Stimulated activated naive CD4-positive, alpha-beta T cell (primary cell): ENCODE measurements around the gene TMEM129.
A peak's percentile ranks its signal among the peaks of the same experiment; 100 is the strongest.
"Not testable (repeated sequence)": the region's sequence is repeated elsewhere in the genome, so short reads cannot be mapped to it uniquely, and the experiment has no call there.

Source experiments
- DNase-seq, 6 experiments: peaks; one replicate each; lab custom pipeline; 2025; lab: John Stamatoyannopoulos, UW

TMEM129 gene

GRCh38 chr4:1720163-1720983 lies 750 bp downstream of the TMEM129 start:
- DNase-seq: peak in 4 of 6 experiments; percentile 37 to 59 (median 50)

DNA sequence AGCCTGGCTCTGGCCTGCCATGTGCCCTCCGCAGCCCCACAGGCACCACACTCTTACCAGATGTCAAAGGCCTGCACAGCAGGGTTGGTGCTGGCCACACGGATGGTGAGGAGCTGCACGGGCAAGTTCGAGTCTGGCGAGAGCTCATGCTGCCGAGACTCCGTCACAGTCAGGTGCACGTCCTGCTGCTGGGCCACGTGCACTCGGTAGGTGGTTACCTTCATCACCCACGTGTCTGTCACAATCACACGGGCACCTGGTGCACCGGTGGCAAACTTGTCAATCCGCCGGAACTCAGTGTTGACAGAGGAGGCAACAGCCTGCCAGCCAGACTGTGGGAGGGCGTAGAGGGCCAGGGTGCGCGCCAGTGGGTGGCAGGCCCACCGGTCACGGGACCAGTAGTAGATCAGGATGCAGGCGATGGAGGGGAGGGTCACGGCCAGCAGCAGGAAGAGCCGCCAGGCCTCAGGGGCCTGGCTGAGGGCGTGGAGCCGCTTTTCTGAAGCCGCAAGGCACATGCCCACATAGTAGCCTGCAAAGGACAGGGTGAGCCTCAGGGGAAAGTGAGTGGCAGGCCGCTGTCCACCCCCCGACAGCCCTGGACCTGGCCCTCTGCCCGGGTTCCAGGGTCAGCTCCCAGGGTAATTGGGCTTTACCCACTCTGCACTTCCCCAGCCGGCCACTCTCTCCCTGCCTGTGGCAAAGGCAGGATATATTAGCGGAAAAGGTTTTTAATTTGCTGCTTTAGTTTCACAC lies 2.9 kb downstream of the TMEM129 start:
- no peak for DNase-seq

DNA sequence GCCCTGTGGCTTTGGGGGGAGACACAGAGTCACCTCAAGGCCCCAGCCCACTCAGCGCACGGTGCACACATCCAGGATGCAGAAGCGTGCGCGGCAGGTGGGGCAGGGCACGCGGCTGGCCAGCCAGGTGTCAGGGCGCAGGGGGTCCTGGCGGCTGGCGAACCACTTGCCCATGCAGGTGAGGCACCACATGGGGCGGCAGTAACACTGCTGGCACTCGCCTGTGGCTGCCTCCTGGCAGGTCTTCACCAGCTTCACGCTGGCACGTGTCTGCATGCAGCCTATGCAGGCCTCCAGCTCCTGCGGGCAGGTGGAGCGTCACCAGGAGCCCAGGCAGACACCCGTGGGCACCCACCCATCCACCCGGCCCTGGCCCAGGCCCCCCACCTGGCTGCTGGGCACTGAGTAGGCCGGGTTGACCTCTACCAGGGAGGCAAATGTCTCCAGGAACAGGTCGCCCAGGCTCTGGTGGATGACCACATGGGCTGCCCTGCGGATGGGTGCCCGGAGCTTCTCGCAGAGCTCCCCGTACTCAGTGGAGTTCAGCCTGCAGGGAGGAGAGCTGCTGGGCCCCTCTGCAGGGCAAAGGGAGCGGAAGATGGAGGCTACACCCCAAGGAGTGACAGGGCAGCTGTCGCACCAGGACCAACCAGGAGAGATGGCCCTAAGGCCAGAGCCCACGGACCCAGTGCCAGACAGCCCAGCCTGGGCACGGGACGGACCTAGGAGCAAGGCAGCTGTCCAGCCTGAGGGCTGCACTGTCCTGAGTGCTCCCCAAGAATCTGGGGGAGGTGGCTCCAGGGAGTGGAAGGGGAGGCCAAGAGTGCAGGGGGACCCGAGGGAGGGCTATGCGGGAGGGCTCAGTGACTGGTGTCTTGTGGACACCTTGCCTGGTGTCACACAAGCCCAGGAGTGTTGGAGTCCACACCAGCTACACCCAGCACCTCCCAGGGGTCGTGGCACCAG lies 3.7 kb downstream of the TMEM129 start:
- DNase-seq: no peak

- no peak for DNase-seq
Observed at GRCh38 chr4:1716065-1716945, 4.8 kb downstream of the TMEM129 start.

DNA sequence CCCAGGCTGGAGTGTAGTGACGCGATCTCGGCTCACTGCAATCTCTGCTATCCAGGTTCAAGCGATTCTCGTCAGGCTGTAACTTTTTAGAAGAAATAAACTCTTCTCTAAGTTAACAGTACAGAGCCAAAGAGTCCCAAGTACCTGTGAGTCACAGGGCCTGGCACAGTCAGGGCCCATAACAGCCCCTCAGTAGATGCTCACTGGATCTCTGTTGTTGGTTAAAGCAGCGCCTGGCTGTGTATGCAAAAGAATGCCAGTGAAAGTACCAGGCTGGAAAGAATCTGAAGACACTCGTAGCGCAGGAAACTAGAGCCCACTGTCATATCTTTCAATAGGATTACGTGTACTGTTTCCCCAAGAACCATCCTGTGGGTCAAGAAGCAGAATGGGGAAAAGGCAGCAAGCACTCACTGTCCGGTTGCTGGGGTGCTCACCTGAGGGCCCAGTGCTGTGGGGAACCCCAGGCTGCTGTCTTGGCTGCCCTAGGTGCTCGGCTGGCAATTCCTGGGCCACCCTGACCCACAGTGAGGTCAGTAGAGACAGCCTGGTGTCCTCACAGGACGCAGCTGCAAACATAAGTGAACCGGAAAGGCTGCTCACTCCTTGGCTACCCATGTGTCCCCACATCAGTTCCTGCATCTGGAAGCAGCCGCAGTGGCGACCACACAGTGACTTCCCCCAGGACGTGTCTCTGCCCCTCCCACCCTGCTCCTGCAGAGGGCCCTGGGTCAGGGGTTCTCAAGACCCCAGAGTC lies 5.9 kb downstream of the TMEM129 start:
- DNase-seq: no peak

DNA sequence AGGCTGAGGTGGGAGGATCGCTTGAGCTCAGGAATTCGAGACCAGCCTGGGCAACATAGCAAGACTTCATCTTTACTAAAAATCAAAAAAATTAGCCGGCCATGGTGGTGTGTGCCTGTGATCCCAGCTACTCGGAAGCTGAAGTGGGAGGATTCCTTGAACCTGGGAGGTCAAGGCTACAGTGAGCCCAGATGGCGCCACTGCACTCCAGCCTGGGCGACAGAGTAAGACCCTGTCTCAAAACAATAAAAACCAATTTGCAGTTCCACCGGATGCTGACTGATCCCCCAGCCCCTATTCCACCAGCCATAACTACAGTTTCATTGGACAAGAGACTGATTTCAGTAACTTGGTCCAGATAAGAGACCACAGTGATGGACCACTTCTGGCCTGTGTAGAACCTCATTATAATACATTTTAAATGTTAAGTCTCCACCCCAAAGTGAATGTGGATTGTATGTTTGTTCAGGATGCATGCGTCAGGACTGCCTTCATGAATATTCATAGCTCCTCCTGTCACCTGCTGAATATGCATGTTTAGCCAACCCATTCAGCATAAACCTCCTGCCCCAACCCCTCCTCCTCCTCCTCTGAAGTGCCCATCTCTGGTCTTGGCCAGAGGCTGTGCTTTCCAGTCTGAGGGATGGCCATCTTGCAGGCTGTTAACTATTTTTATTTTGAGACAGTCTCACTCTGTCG lies 6.7 kb downstream of the TMEM129 start:
- DNase-seq: no peak

DNA sequence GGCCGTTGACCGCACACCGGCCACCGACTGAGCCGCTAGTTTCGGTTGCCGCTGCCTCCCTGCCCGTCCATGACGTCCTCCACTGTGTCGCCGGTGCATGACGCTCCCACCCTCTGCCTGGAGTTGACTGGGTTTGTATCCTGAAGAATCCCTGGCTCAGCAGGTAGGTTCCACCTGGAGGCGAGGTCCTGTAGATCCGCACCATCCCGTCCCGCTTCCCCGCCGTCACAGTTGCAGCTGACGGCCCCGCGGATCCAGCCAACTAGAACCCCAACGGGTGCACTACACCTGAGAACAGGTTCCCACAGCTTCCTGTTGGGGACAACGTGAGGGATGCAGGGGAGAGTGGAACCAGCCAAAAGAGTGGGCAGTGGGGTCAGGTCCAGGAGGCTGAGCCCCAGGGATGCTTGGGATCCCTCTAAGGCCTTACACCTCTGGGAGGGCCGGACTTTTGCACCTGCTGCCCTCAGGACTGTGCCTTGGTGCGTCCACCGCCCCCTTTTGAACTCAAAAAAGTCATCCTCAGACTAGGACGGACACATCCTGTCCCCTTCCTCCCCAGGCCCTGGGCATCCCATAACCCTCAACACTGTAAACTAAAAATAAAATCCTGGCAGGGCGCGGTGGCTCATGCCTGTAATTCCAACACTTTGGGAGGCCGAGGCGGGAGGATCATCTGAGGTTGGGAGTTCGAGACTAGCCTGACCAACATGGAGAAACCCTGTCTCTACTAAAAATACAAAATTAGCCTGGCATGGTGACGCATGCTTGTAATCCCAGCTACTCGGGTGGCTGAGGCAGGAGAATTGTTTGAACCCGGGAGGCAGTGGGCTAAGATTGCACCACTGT lies 7.9 kb downstream of the TMEM129 start:
- DNase-seq: peak in 1 of 6 experiments; percentile 47

GRCh38 chr4:1712216-1713002 lies 8.7 kb downstream of the TMEM129 start, which contains the start of gene SLBP:
SLBP (minus strand) TSS chr4:1712319; CDS start chr4:1712188, 131 bp downstream.
- peak; percentile 98 to 99 (median 98) for DNase-seq

DNA sequence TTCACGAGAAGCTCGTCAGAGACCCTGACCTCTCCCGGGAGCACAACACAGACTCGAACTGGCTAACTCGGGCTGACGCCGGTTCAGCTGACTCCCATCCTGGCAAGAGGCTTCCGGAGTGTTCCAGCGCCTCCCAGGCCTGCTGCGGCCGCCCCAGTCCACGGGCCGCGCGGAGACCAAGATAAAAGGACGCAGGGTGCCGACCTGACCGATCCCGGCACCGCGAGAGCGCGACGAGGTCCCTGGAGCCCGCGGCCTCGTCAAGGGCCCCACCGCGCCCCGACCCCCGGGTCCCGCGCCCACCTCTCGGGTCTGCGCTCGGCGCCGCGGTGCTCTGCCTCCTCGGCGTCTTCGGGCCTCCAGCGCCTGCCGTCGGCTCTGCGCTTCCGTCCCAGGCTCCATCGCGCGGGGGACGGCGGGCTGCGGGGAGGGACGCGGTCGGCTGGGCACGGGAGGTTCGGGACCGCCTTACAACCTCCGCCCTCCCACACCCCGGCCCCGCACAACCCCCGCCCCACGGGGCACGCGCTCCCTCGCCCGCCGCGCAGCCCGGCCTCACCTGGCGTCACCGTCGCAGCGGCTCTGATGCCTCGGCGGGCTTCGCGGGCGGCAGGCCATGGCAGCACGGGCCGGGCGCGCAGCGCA lies 9.4 kb downstream of the TMEM129 start:
- DNase-seq: peak; percentile 26 to 52 (median 41)

GRCh38 chr4:1711055-1711570 lies 10.0 kb downstream of the TMEM129 start:
- no peak for DNase-seq

DNA sequence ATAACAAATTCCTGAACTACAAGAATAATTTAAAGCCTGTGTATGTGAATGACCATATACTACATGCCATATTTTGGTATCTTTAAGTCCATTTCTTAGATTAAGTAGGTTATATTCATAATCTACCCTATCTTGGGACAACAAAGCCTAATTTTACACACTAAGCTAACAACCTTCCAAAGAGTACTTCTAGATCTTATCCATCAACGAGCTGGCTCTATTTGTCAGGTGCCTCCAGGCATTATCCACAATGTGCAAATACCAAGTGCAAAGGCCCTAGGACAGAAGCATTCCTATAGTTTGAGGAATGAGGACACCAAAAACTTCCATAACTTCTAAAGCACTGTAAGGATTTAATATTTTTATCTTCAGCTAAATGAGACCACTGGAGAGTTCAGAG lies 12.5 kb downstream of the TMEM129 start:
- no peak for DNase-seq

DNA sequence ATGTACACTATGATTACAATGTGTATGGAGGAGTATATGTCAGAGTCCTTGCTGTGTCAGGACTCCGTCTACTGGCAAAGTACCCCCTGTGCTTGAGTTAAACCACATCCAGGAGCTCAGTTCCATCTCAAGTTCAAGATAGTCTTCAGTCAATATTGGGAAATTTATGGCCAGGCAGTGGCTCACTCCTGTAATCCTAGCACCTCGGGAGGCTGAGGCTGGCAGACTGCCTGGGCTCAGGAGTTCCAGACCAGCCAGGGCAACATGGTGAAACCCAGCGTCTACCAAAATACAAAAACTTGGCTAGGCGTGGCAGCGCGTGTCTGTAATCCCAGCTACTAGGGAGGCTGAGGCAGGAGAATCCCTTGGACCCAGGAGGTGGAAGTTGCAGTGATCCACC lies 14.8 kb downstream of the TMEM129 start:
- DNase-seq: no peak

GRCh38 chr4:1705732-1706131 lies 15.4 kb downstream of the TMEM129 start:
- DNase-seq: no peak

- DNase-seq: no peak
Observed at GRCh38 chr4:1703867-1704266, 17.3 kb downstream of the TMEM129 start.

DNA sequence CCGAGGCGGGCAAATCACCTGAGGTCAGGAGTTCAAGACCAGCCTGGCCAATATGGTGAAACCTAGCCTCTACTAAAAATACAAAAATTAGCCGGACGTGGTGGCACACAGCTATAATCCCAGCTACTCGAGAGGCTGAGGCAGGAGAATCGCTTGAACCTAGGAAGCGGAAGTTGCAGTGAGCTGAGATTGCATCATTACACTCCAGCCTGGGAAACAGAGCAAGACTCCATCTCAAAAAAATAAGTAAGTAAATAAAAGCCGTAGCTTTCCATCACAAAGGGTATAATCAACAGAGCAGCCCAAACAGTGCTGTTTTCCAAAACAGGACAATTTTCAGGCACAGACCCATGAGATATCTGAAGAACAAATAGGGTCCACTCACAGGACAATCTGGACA lies 19.5 kb downstream of the TMEM129 start:
- not testable (repeated sequence) for DNase-seq

DNA sequence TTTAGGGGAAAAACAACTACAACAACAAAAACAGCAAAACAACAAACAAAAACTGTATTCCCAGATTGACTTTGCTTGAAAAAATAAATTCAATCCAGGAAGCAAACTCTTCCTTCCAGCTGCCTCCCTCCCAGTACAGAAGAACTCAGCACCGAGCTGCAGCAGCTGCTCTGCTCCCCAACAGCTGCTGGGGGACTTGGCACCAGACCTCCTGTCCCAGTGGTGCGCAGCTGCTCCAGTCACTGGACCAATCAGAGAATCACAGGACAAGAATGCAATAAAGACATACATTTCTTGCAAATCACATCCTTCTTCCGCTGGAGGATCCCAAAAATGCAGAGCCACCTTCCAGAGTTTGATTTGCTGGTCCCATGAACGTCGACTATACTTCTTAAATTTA lies 25.2 kb downstream of the TMEM129 start:
- DNase-seq: no peak
